Prostate gland (tissue), 2 donors: Measurements from ENCODE around the gene ZNF512B. TPM values are rescaled to one million over a fixed set of nuclear protein-coding genes. Genes with fewer than 3 reads are reported as not detected.

ENCODE experiments used
- DNase-seq: peaks from one replicate; pipeline ENCODE4 v3.0.0-alpha.2; 2019; ENCODE audit warnings: low spot score
- H3K27ac ChIP-seq, 2 donors: fragments of 200-600 bp; sonication (generic); 2 replicates each; pipeline ENCODE4 v1.5.1; 2017 to 2019
- H3K27me3 ChIP-seq: fragments of 200-600 bp; sonication (generic); replicated peaks from 2 replicates; pipeline ENCODE4 v1.5.1; 2019; ENCODE audit not compliant: insufficient read depth
- H3K36me3 ChIP-seq, 2 donors: fragments of 200-600 bp; sonication (generic); 1 replicate in 1 of 2; 2 replicates in 1 of 2; pipeline versions ENCODE4 v1.5.1 to v1.8.1; 2017 to 2019
- H3K4me1 ChIP-seq: fragments of 200-600 bp; sonication (generic); replicated peaks from 2 replicates; pipeline ENCODE4 v1.5.1; 2019
- H3K4me3 ChIP-seq, 2 donors: fragments of 200-600 bp; sonication (generic); 2 replicates each; pipeline ENCODE4 v1.5.1; 2017 to 2019
- H3K9me3 ChIP-seq: fragments of 200-600 bp; sonication (generic); 2 replicates; pipeline ENCODE4 v1.5.1; 2017
- POLR2A ChIP-seq: fragments of 450-650 bp; IDR thresholded peaks from one replicate; pipeline ENCODE4 v1.6.1; 2016; ENCODE audit warnings: antibody characterized with exemption, mild to moderate bottlenecking
- POLR2AphosphoS5 ChIP-seq: sonication (generic); formaldehyde crosslinking; IDR thresholded peaks from one replicate; pipeline ENCODE4 v1.6.1; 2017; ENCODE audit warnings: antibody characterized with exemption
- WGBS: methylation state at CpG from one replicate; pipeline ENCODE4 v1.1.5; 2018; 5-methylcytosine and 5-hydroxymethylcytosine counted together
- intact Hi-C: fragments of 100-400 bp; cut with DNase I; formaldehyde crosslinking; loops from one replicate; pipeline ENCODE4 v1.14.2; 2022
- total RNA-seq, 2 donors: library from RNA; depleted of rRNA; stranded (reverse); fragments of >200 nt; gene quantifications; one replicate each; pipeline ENCODE4 v1.1.0, GENCODE V29; 2016
- TF ChIP-seq, protein P1 (sequence below), 4 experiments: fragments of 200-600 bp in 2 of 4; fragments of 450-650 bp in 2 of 4; sonication (generic) in 2 of 4; IDR thresholded peaks; 1 replicate in 3 of 4; 2 replicates in 1 of 4; pipeline ENCODE4 v1.5.1; 2016 to 2019; ENCODE audit warnings: antibody characterized with exemption in 4 of 4, mild to moderate bottlenecking in 2 of 4, moderate library complexity in 2 of 4

ZNF512B gene
- total RNA-seq, 2 donors from 2014 or later, result 12.2 to 24.6 TPM

DNA sequence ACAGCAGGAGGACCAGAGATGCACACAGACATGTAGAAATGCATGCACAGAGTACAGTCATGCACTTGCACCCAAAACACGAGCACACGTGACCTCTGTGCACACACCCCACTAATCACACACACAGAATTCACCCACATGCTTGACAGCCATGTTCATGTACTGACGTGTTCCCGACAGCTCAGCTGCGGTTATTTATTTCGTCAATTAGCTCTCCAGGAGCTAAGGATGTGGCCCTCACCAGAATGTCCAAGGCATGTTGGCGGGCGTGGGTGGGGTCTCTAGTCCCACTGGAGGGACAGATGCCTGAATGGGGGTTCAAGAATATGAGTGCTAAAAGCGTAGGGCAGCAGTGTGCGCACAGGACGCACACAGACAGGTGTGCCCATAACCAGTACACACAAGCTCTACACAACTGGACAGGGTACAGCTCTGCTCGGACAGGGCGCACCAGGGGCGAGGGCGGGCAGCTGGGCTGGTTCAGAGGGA is 10.6 kb upstream of the ZNF512B start:
- Histone ChIP-seq H3K9me3 (no peaks in the 10 kb centered on the region), H3K27ac (peak overlapping the region; percentile 73 to 75), H3K27me3 (no peaks in the 10 kb centered on the region), H3K4me1 (peaks cover 7% of the 10 kb centered on the region), H3K36me3 (peaks cover 0 to 7% of the 10 kb centered on the region in 2 donors), H3K4me3 (peak overlapping the region; percentile 79)
- intact Hi-C loops, result no loop called here
- TF ChIP-seq POLR2A, result no peak
- TF ChIP-seq, protein P1, sequence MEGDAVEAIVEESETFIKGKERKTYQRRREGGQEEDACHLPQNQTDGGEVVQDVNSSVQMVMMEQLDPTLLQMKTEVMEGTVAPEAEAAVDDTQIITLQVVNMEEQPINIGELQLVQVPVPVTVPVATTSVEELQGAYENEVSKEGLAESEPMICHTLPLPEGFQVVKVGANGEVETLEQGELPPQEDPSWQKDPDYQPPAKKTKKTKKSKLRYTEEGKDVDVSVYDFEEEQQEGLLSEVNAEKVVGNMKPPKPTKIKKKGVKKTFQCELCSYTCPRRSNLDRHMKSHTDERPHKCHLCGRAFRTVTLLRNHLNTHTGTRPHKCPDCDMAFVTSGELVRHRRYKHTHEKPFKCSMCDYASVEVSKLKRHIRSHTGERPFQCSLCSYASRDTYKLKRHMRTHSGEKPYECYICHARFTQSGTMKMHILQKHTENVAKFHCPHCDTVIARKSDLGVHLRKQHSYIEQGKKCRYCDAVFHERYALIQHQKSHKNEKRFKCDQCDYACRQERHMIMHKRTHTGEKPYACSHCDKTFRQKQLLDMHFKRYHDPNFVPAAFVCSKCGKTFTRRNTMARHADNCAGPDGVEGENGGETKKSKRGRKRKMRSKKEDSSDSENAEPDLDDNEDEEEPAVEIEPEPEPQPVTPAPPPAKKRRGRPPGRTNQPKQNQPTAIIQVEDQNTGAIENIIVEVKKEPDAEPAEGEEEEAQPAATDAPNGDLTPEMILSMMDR (IDR thresholded peaks at IDR 0.05), result no peak
- no peak for TF ChIP-seq POLR2AphosphoS5
- 63% methylated on average over 15 of the region's 15 CpGs for WGBS
- DNase-seq, result no peak

DNA sequence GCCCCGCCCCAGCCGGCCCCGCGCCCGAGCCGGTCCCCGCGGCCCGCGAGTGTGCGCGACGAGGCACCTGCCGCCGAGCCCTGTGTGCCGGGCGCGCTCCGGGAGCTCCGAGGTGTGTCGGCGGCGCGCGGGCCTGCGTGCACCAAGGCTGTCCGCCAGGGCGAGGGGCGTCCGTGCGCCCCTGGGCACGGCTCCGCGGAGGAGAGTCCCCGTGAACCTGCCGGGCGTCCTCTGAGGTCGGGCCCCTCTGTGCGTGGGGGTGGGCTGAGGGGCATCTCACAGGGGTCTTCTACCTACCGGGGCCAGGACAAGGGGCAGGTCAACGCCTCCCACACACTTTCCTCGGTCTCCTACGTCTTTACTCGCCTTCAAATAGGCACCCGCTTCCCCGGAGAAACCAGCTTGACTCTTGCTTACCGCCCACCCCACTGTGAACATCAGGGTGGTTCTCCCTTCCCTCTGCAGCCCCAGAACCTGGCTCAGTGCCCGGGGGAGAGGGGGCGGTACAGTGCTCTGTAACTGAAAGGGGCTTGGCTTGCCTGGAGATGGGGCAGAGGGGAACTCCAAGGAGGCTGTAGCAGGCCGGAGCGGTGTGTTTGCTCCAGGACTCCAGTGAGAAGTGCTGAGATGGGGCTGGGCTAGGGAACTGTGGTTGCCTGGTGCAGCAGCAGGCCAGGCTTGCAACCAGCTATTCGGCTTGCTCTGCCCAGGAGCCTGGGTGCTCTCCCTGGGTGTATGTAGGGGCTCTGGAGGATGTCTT is 10.0 kb upstream of the ZNF512B start, which contains the start of gene SAMD10:
SAMD10 (minus strand) TSS at position 86 of the 760 bp plus-strand sequence. CDS start 175 bp downstream, outside the sequence.
- peaks cover 7% of the 10 kb centered on the region for H3K4me1 ChIP-seq
- peaks cover 0 to 3% of the 10 kb centered on the region in 2 donors for H3K36me3 ChIP-seq
- H3K4me3 ChIP-seq, result peak within 1 kb of the TSS; percentile 46 to 58
- H3K9me3 ChIP-seq, result no peaks in the 10 kb centered on the region
- no peaks in the 10 kb centered on the region for H3K27me3 ChIP-seq
- TF ChIP-seq, protein P1 (IDR thresholded peaks at IDR 0.05), result peak in 2 of 4 experiments; percentile 36 to 42
- TF ChIP-seq POLR2A, result no peak
- H3K27ac ChIP-seq, result peak within 1 kb of the TSS; percentile 75 to 83
- DNase-seq, result no peak
- 4% methylated on average over 29 of the region's 52 CpGs for WGBS
- intact Hi-C loops, result loop anchor here (10.0 kb wide), 2 partner anchors 205 to 335 kb away; no protein-coding TSS in a partner anchor

DNA sequence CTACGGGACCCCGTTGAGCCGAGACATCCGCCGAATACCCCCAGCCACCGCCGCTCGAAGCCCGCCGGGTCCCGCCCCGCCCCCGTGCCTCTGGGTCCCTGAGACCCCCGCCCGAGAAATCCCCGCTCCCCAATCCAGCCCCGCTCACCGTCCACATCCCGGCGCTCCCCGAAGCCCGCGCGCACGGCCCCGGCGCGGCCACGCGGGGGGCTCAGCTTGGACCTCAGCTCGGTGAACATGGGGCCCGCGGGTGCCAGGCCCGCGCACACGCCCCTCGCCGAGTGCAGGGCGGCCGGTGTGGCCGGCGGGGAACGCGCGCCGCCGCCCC is 9.5 kb upstream of the ZNF512B start:
- 2% methylated on average over 33 of the region's 47 CpGs for WGBS

DNA sequence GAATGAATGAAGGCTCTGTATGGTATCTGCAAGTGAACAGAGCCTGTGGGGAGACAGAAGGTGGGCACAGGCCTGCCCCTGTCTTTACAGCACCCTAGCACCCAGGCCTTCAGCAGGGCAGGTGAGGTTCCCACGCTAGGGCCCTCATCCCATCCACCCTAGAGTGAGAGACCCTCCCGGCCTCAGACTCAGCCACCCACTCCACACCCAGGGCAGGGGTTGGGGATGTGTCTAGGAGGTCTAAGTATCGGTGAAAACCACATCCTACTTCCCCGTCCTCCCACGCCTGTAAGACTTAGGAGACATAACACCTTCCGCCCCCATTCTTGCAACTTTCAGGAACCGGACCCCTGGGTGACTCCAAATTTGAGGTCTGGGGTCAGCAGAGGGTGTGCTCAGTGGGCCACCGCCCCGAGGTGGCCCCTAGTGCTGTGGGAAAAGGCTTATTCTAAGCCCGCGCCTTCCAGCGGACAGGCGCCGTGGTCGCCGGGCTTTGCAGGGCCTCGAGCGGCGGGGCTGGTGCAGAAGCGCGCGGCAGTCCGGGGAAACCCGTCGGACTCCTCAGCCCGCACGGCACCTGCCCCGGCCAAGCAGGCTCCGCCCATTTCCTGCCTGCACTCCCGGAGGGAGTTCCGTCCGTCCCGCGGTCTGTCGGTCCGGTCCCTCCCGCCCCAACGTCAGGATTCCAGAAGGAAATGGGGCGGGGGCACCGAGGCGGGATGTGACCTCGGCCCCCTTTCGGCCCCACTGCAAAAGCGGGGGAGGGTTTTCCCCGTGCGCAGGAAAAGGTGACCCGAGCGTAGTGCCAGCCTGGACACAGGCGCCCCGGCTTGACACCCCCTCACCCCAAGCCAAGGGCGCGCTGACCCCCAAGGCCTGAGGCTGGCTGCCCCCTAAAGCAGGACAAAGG is 8.8 kb upstream of the ZNF512B start:
- H3K9me3 ChIP-seq, result no peaks in the 10 kb centered on the region
- no peaks in the 10 kb centered on the region for H3K36me3 ChIP-seq
- H3K27ac ChIP-seq, result peak overlapping the region; percentile 73 to 83
- DNase-seq, result peak; percentile 80
- WGBS, result 9% methylated on average over 52 of the region's 52 CpGs
- TF ChIP-seq, protein P1 (IDR thresholded peaks at IDR 0.05), result no peak
- no peak for TF ChIP-seq POLR2A
- peak; percentile 80 for TF ChIP-seq POLR2AphosphoS5
- H3K4me1 ChIP-seq, result peaks cover 15% of the 10 kb centered on the region
- peak overlapping the region; percentile 46 to 58 for H3K4me3 ChIP-seq
- intact Hi-C loops, result loop anchor here (10.0 kb wide), 2 partner anchors 204 to 334 kb away; no protein-coding TSS in a partner anchor
- no peaks in the 10 kb centered on the region for H3K27me3 ChIP-seq

More for the DNA sequence above, 9.5 kb upstream of the ZNF512B start:
- TF ChIP-seq POLR2A (no peak), POLR2AphosphoS5 (no peak)
- TF ChIP-seq, protein P1 (IDR thresholded peaks at IDR 0.05), result no peak
- peak overlapping the region; percentile 46 to 58 for H3K4me3 ChIP-seq
- intact Hi-C loops, result loop anchor here (10.0 kb wide), 2 partner anchors 204 to 334 kb away; no protein-coding TSS in a partner anchor
- no peaks in the 10 kb centered on the region for H3K36me3 ChIP-seq
- H3K9me3 ChIP-seq, result no peaks in the 10 kb centered on the region
- H3K27me3 ChIP-seq, result no peaks in the 10 kb centered on the region
- peaks cover 12% of the 10 kb centered on the region for H3K4me1 ChIP-seq
- H3K27ac ChIP-seq, result peak overlapping the region; percentile 73 to 83
- no peak for DNase-seq
